ENCODE results near the gene PRKN.

The PRKN gene

GRCh38 chr6:162140251-162140852 is 587.2 kb downstream of the PRKN start:
- no peaks in the 10 kb centered on the region for H3K36me3 ChIP-seq (ENCODE audit: control insufficient read depth in 1 of 2, insufficient read depth in 2 of 2, low read length in 2 of 2)
- H3K27ac ChIP-seq (ENCODE audit: low read depth, low read length): no peak overlapping the region
- no peak overlapping the region for H3K4me3 ChIP-seq (ENCODE audit: low read depth in 1 of 2, low read length in 2 of 2)
- no peaks in the 10 kb centered on the region for H3K27me3 ChIP-seq (ENCODE audit: control insufficient read depth in 1 of 2, insufficient read depth in 2 of 2, low read length in 2 of 2)
- H3K4me1 ChIP-seq (ENCODE audit: control insufficient read depth in 1 of 2, insufficient read depth in 2 of 2, low read length in 2 of 2): no peaks in the 10 kb centered on the region
- H3K9me3 ChIP-seq (ENCODE audit: control insufficient read depth in 1 of 2, low read length in 2 of 2): peaks cover 2 to 11% of the 10 kb centered on the region in 2 donors
- H3K9ac ChIP-seq (ENCODE audit: low read depth in 1 of 2, low read length in 2 of 2): no peak overlapping the region

GRCh38 chr6:162125659-162126058 is 601.9 kb downstream of the PRKN start:
- no peaks in the 10 kb centered on the region for H3K4me1 ChIP-seq (ENCODE audit: control insufficient read depth in 1 of 2, insufficient read depth in 2 of 2, low read length in 2 of 2)
- no peaks in the 10 kb centered on the region for H3K36me3 ChIP-seq (ENCODE audit: control insufficient read depth in 1 of 2, insufficient read depth in 2 of 2, low read length in 2 of 2)
- H3K27ac ChIP-seq (ENCODE audit: low read depth, low read length): no peak overlapping the region
- no peak overlapping the region for H3K9ac ChIP-seq (ENCODE audit: low read depth in 1 of 2, low read length in 2 of 2)
- H3K4me3 ChIP-seq (ENCODE audit: low read depth in 1 of 2, low read length in 2 of 2): no peak overlapping the region
- no peaks in the 10 kb centered on the region for H3K27me3 ChIP-seq (ENCODE audit: control insufficient read depth in 1 of 2, insufficient read depth in 2 of 2, low read length in 2 of 2)
- no peaks in the 10 kb centered on the region for H3K9me3 ChIP-seq (ENCODE audit: control insufficient read depth in 1 of 2, low read length in 2 of 2)

GRCh38 chr6:162124710-162125435 is 602.7 kb downstream of the PRKN start:
- Histone ChIP-seq H3K36me3 (ENCODE audit: control insufficient read depth in 1 of 2, insufficient read depth in 2 of 2, low read length in 2 of 2) (no peaks in the 10 kb centered on the region), H3K27me3 (ENCODE audit: control insufficient read depth in 1 of 2, insufficient read depth in 2 of 2, low read length in 2 of 2) (no peaks in the 10 kb centered on the region), H3K4me3 (ENCODE audit: low read depth in 1 of 2, low read length in 2 of 2) (no peak overlapping the region), H3K27ac (ENCODE audit: low read depth, low read length) (no peak overlapping the region), H3K9ac (ENCODE audit: low read depth in 1 of 2, low read length in 2 of 2) (no peak overlapping the region), H3K9me3 (ENCODE audit: control insufficient read depth in 1 of 2, low read length in 2 of 2) (no peaks in the 10 kb centered on the region), H3K4me1 (ENCODE audit: control insufficient read depth in 1 of 2, insufficient read depth in 2 of 2, low read length in 2 of 2) (no peaks in the 10 kb centered on the region)

- Histone ChIP-seq H3K4me3 (ENCODE audit: low read depth in 1 of 2, low read length in 2 of 2) (peak overlapping the region in 1 of 2 donors; percentile 2), H3K36me3 (ENCODE audit: control insufficient read depth in 1 of 2, insufficient read depth in 2 of 2, low read length in 2 of 2) (no peaks in the 10 kb centered on the region), H3K27me3 (ENCODE audit: control insufficient read depth in 1 of 2, insufficient read depth in 2 of 2, low read length in 2 of 2) (no peaks in the 10 kb centered on the region), H3K4me1 (ENCODE audit: control insufficient read depth in 1 of 2, insufficient read depth in 2 of 2, low read length in 2 of 2) (no peaks in the 10 kb centered on the region), H3K9ac (ENCODE audit: low read depth in 1 of 2, low read length in 2 of 2) (no peak overlapping the region), H3K9me3 (ENCODE audit: control insufficient read depth in 1 of 2, low read length in 2 of 2) (no peaks in the 10 kb centered on the region), H3K27ac (ENCODE audit: low read depth, low read length) (no peak overlapping the region)
Observed at GRCh38 chr6:162123797-162124196, 603.8 kb downstream of the PRKN start.

- no peaks in the 10 kb centered on the region for H3K27me3 ChIP-seq (ENCODE audit: control insufficient read depth in 1 of 2, insufficient read depth in 2 of 2, low read length in 2 of 2)
- H3K36me3 ChIP-seq (ENCODE audit: control insufficient read depth in 1 of 2, insufficient read depth in 2 of 2, low read length in 2 of 2): no peaks in the 10 kb centered on the region
- H3K4me3 ChIP-seq (ENCODE audit: low read depth in 1 of 2, low read length in 2 of 2): no peak overlapping the region
- no peaks in the 10 kb centered on the region for H3K4me1 ChIP-seq (ENCODE audit: control insufficient read depth in 1 of 2, insufficient read depth in 2 of 2, low read length in 2 of 2)
- no peaks in the 10 kb centered on the region for H3K9me3 ChIP-seq (ENCODE audit: control insufficient read depth in 1 of 2, low read length in 2 of 2)
- H3K27ac ChIP-seq (ENCODE audit: low read depth, low read length): no peak overlapping the region
- H3K9ac ChIP-seq (ENCODE audit: low read depth in 1 of 2, low read length in 2 of 2): no peak overlapping the region
Observed at GRCh38 chr6:162119341-162119740, 608.2 kb downstream of the PRKN start.

GRCh38 chr6:162118706-162119105 is 608.9 kb downstream of the PRKN start:
- H3K9me3 ChIP-seq (ENCODE audit: control insufficient read depth in 1 of 2, low read length in 2 of 2): no peaks in the 10 kb centered on the region
- H3K36me3 ChIP-seq (ENCODE audit: control insufficient read depth in 1 of 2, insufficient read depth in 2 of 2, low read length in 2 of 2): no peaks in the 10 kb centered on the region
- H3K9ac ChIP-seq (ENCODE audit: low read depth in 1 of 2, low read length in 2 of 2): no peak overlapping the region
- H3K27ac ChIP-seq (ENCODE audit: low read depth, low read length): no peak overlapping the region
- no peaks in the 10 kb centered on the region for H3K4me1 ChIP-seq (ENCODE audit: control insufficient read depth in 1 of 2, insufficient read depth in 2 of 2, low read length in 2 of 2)
- H3K27me3 ChIP-seq (ENCODE audit: control insufficient read depth in 1 of 2, insufficient read depth in 2 of 2, low read length in 2 of 2): no peaks in the 10 kb centered on the region
- H3K4me3 ChIP-seq (ENCODE audit: low read depth in 1 of 2, low read length in 2 of 2): no peak overlapping the region

- Histone ChIP-seq H3K4me1 (ENCODE audit: control insufficient read depth in 1 of 2, insufficient read depth in 2 of 2, low read length in 2 of 2) (no peaks in the 10 kb centered on the region), H3K4me3 (ENCODE audit: low read depth in 1 of 2, low read length in 2 of 2) (no peak overlapping the region), H3K36me3 (ENCODE audit: control insufficient read depth in 1 of 2, insufficient read depth in 2 of 2, low read length in 2 of 2) (no peaks in the 10 kb centered on the region), H3K9me3 (ENCODE audit: control insufficient read depth in 1 of 2, low read length in 2 of 2) (no peaks in the 10 kb centered on the region), H3K9ac (ENCODE audit: low read depth in 1 of 2, low read length in 2 of 2) (no peak overlapping the region), H3K27me3 (ENCODE audit: control insufficient read depth in 1 of 2, insufficient read depth in 2 of 2, low read length in 2 of 2) (no peaks in the 10 kb centered on the region), H3K27ac (ENCODE audit: low read depth, low read length) (no peak overlapping the region)
Observed at GRCh38 chr6:162116902-162117525, 610.6 kb downstream of the PRKN start.

- H3K4me3 ChIP-seq (ENCODE audit: low read depth in 1 of 2, low read length in 2 of 2): no peak overlapping the region
Observed at GRCh38 chr6:162109480-162110050, 618.0 kb downstream of the PRKN start.

GRCh38 chr6:162108041-162108440 is 619.5 kb downstream of the PRKN start:
- no peaks in the 10 kb centered on the region for H3K36me3 ChIP-seq (ENCODE audit: control insufficient read depth in 1 of 2, insufficient read depth in 2 of 2, low read length in 2 of 2)
- H3K27me3 ChIP-seq (ENCODE audit: control insufficient read depth in 1 of 2, insufficient read depth in 2 of 2, low read length in 2 of 2): no peaks in the 10 kb centered on the region
- no peaks in the 10 kb centered on the region for H3K4me1 ChIP-seq (ENCODE audit: control insufficient read depth in 1 of 2, insufficient read depth in 2 of 2, low read length in 2 of 2)
- no peak overlapping the region for H3K27ac ChIP-seq (ENCODE audit: low read depth, low read length)
- H3K9ac ChIP-seq (ENCODE audit: low read depth in 1 of 2, low read length in 2 of 2): no peak overlapping the region
- H3K4me3 ChIP-seq (ENCODE audit: low read depth in 1 of 2, low read length in 2 of 2): no peak overlapping the region
- no peaks in the 10 kb centered on the region for H3K9me3 ChIP-seq (ENCODE audit: control insufficient read depth in 1 of 2, low read length in 2 of 2)

More at GRCh38 chr6:162109480-162110050, 618.0 kb downstream of the PRKN start:
- Histone ChIP-seq H3K4me1 (ENCODE audit: control insufficient read depth in 1 of 2, insufficient read depth in 2 of 2, low read length in 2 of 2) (no peaks in the 10 kb centered on the region), H3K9ac (ENCODE audit: low read depth in 1 of 2, low read length in 2 of 2) (no peak overlapping the region), H3K27ac (ENCODE audit: low read depth, low read length) (no peak overlapping the region), H3K36me3 (ENCODE audit: control insufficient read depth in 1 of 2, insufficient read depth in 2 of 2, low read length in 2 of 2) (no peaks in the 10 kb centered on the region), H3K27me3 (ENCODE audit: control insufficient read depth in 1 of 2, insufficient read depth in 2 of 2, low read length in 2 of 2) (no peaks in the 10 kb centered on the region), H3K9me3 (ENCODE audit: control insufficient read depth in 1 of 2, low read length in 2 of 2) (no peaks in the 10 kb centered on the region)

- no peak overlapping the region for H3K4me3 ChIP-seq (ENCODE audit: low read depth in 1 of 2, low read length in 2 of 2)
- H3K36me3 ChIP-seq (ENCODE audit: control insufficient read depth in 1 of 2, insufficient read depth in 2 of 2, low read length in 2 of 2): no peaks in the 10 kb centered on the region
- H3K27me3 ChIP-seq (ENCODE audit: control insufficient read depth in 1 of 2, insufficient read depth in 2 of 2, low read length in 2 of 2): no peaks in the 10 kb centered on the region
- no peak overlapping the region for H3K9ac ChIP-seq (ENCODE audit: low read depth in 1 of 2, low read length in 2 of 2)
- H3K27ac ChIP-seq (ENCODE audit: low read depth, low read length): no peak overlapping the region
- H3K4me1 ChIP-seq (ENCODE audit: control insufficient read depth in 1 of 2, insufficient read depth in 2 of 2, low read length in 2 of 2): no peaks in the 10 kb centered on the region
- no peaks in the 10 kb centered on the region for H3K9me3 ChIP-seq (ENCODE audit: control insufficient read depth in 1 of 2, low read length in 2 of 2)
Observed at GRCh38 chr6:162100096-162100495, 627.5 kb downstream of the PRKN start.
